ENCODE measurements around the gene RANBP17.

DNA sequence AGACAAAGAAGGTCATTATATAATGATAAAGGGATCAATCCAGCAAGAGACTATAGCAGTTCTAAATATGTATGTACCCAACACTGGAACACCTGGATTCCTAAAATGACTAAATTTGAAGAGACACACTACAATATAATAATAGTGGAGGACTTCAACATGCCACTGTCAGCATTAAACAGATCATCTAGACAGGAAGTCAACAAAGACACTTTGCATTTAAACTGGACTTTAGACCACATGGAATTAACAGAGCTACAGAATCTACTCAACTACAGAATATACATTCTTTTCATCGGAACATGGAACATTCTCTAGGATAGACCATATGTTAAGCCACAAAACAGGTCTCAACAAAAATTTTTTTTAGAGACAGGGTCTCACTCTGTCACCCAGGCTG, 388.9 kb downstream of the RANBP17 start:
- TF ChIP-seq EZH2 (IDR thresholded peaks at IDR 0.05; ENCODE audit: low read depth): no peak
- TF ChIP-seq, protein P1, sequence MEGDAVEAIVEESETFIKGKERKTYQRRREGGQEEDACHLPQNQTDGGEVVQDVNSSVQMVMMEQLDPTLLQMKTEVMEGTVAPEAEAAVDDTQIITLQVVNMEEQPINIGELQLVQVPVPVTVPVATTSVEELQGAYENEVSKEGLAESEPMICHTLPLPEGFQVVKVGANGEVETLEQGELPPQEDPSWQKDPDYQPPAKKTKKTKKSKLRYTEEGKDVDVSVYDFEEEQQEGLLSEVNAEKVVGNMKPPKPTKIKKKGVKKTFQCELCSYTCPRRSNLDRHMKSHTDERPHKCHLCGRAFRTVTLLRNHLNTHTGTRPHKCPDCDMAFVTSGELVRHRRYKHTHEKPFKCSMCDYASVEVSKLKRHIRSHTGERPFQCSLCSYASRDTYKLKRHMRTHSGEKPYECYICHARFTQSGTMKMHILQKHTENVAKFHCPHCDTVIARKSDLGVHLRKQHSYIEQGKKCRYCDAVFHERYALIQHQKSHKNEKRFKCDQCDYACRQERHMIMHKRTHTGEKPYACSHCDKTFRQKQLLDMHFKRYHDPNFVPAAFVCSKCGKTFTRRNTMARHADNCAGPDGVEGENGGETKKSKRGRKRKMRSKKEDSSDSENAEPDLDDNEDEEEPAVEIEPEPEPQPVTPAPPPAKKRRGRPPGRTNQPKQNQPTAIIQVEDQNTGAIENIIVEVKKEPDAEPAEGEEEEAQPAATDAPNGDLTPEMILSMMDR (conservative IDR thresholded peaks at IDR 0.05): no peak

All from PC-9 (cell line).